ENCODE results near the gene LTC4S. TPM values are rescaled to one million over a fixed set of nuclear protein-coding genes. Genes with fewer than 3 reads are reported as not detected.
"Not testable (repeated sequence)": the region's sequence is repeated elsewhere in the genome, so short reads cannot be mapped to it uniquely, and the experiment has no call there.

Gene LTC4S, protein sequence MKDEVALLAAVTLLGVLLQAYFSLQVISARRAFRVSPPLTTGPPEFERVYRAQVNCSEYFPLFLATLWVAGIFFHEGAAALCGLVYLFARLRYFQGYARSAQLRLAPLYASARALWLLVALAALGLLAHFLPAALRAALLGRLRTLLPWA
- total RNA-seq (2014; rRNA removed; shearing (Covaris generic)) = not detected in 2 replicates

DNA sequence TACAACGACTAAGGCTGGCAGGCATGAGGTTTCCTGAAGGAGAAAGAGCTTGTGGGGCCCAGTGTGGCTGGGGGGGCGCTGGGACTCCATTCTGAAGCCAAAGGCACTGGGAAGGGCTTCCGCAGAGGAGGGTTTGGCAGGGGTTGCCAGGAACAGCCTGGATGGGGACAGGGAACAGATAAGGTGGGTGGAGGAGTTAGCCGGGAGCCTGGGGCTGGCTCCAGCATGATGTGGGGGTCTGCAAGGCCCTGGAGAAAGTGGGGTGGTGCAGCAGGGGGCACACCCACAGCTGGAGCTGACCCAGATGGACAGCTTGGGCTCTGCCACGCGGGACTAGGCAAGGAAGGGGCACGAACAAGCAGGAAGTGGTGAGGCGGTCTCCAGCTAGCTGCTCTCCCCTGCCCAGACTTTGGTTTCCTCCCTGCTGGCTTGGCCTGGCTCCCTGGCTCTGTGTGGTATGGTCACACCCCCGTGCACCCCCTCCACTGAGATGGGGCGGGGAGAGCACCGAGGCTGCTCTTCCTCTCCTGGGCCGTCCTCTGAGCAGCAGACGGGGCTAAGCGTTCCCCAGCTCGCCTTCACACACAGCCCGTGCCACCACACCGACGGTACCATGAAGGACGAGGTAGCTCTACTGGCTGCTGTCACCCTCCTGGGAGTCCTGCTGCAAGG, at the start of gene LTC4S:
Gene LTC4S, plus strand, starts transcription at position 519 of the 672 bp plus-strand sequence. Its CDS starts 95 bp downstream, at position 614.
- DNase-seq (ENCODE audit: low read depth) = peak; percentile 89

- not testable (repeated sequence) for DNase-seq (ENCODE audit: low read depth)
Measured at GRCh38 chr5:179744106-179744505, 49.7 kb upstream of the LTC4S start.

GRCh38 chr5:179746872-179747271, 46.9 kb upstream of the LTC4S start:
- no peak for DNase-seq (ENCODE audit: low read depth)

- DNase-seq (ENCODE audit: low read depth) = no peak
Measured at GRCh38 chr5:179747811-179748210, 46.0 kb upstream of the LTC4S start.

DNA sequence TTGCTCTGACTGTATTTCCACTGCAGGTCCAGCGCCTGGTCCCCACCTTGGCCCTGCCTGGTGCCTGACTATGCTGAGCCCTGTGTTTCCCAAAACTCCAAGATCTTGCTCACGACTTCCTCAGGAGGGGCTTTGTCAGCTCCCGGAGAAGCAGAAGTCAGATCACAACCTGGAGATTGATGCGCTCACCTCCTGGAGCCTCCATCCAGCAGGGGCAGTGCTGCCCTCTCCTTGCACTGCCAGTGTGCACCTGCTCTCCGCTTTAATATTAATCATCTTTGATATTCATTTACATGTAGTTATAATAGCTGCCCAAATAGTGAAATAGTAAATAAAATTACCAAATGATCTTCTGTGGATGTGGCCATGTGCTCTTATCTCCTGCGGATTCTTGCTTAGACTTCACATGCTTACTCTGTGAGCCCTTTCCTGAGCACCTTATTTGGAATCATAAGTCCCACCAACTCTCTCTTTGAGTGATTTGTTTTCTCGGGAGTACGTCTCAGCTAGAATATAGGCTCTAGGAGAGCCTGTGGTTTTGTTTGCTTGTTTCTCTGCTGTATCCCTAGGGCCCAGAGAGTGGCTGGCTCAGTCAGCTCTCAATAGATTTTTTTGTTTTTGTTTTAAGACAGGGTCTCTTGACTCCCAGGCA, 43.8 kb upstream of the LTC4S start:
- no peak for DNase-seq (ENCODE audit: low read depth)

GRCh38 chr5:179753971-179754370, 39.8 kb upstream of the LTC4S start:
- no peak for DNase-seq (ENCODE audit: low read depth)

DNA sequence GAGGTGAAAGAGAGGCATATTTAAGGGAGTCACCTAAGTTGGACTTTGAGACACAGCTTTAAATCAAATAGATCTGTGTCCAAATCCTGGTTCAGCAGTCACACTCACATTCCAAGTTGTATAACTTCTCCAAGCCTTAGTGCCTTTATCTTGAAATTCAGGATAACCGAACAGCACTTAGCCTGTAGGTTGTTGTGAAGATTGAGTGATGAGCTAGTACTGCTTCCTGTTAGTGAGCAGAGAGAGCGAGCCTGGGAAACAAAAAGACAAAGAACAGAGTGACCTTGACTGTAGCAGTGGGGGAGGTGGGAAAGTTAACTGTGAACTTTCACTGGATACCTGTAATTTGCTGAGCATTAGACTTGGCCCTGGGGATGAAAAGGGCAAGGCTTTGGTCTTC, 38.8 kb upstream of the LTC4S start:
- no peak for DNase-seq (ENCODE audit: low read depth)

DNA sequence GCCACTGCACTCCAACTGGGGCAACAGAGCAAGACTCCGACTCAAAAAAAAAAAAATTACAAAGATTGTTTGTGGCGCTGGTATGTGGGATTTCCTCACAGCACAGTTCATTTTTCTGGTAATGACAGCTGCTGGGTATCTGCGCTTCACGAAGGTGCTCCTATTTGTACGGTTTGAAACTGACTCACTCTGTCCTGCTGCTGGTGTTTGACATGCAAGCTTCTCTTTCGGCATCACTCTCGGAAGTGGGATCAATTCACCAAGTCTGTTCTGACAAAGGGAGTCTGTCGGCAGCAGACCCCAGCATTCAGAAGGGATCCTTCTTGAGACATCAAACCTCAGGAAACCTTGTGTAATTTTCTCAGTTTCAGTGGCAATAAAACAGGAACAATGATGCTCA, 34.8 kb upstream of the LTC4S start:
- no peak for DNase-seq (ENCODE audit: low read depth)

- no peak for DNase-seq (ENCODE audit: low read depth)
Measured at GRCh38 chr5:179759581-179760551, 33.9 kb upstream of the LTC4S start.

DNA sequence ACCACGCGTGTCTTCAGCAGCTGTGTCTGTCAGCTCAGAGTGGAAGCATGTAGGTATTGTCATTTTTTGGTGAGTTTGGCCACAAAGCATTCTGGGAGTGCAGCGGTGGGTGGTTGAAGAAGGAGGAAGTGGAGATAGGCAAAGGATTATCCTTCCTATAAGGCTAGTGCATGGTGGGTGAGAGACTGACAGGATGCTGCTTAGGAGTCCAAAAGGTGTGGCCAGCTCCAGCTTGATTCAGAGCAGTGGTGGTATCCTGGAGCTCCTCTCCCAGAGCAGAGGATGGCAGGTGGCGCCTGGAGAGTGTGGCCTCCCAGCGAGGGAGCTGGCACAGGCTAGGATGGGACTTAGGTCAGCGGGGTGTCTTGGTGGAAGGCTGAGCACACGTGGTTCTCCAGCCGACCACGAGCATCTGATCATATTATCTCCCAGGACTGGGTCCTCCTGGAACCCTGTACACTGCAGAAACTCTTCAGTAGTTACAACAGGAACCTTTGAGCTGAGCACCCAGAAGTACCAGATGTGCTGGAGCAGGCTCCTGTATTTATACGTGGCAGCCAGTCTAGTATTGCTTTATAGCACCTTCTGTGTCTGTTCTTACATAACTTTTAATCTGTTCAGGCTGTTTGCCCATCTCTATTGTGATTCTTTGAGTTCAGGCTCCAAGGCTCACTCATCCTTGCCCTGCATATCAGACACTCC, 31.6 kb upstream of the LTC4S start:
- no peak for DNase-seq (ENCODE audit: low read depth)

- DNase-seq (ENCODE audit: low read depth) = peak; percentile 39
Measured at GRCh38 chr5:179762781-179763176, 31.0 kb upstream of the LTC4S start.

DNA sequence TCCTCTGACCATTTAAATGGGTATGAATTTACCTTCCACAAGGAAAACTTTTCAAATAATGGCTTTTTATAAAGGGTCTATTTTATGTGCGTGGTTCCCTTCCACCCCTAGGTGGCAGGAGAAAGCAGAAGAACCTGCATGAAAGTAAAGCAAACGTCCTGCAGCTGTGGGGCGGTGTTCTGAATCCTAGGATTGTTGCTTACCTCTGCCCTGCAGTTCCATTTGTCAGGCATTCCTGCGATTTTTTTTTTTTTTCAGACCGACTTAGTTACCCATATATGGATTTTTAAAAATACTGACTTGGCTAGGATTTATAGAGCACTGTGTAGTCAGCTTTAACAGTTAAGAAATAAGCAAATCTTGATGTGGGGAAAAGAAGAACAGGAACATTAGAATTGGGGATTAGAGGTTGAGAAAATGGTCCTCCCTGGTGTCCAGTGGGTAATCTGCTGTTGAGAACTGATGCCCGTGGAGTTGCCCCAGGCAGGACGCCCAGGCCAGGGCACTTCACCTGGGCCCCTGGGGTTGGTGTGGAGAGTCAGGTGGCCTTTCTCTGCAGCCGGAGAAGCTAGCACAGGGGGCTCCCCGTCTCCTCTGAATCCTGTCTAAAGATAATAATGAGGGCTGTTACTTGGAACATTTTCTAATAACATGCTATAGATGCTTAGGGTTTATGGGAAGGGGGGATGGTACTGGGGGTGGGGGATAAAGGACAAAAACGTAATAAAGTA, 30.4 kb upstream of the LTC4S start:
- peak; percentile 85 for DNase-seq (ENCODE audit: low read depth)

DNA sequence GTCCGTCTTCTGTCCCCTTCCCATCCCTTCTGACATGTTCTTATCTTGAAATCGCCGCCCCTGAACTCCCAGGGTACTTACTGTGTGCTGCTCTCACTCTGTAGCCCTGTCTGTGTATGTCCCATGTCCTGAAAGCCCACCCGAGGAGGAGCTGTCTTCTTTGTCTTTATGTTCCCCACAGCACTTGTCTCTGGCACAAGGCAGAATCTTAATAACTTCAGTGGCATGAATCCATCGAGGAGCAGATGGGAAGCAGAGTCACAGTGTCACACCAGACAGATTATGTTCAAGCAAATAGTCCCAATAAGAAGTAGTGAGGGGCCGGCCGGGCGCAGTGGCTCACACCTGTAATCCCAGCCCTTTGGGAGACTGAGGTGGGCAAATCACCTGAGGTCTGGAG, 29.7 kb upstream of the LTC4S start:
- DNase-seq (ENCODE audit: low read depth) = no peak

- peak; percentile 92 for DNase-seq (ENCODE audit: low read depth)
Measured at GRCh38 chr5:179765400-179765799, 28.4 kb upstream of the LTC4S start.

- peak; percentile 85 for DNase-seq (ENCODE audit: low read depth)
Measured at GRCh38 chr5:179766021-179766725, 27.6 kb upstream of the LTC4S start.

GRCh38 chr5:179766726-179767455, 26.9 kb upstream of the LTC4S start:
- DNase-seq (ENCODE audit: low read depth) = no peak

DNA sequence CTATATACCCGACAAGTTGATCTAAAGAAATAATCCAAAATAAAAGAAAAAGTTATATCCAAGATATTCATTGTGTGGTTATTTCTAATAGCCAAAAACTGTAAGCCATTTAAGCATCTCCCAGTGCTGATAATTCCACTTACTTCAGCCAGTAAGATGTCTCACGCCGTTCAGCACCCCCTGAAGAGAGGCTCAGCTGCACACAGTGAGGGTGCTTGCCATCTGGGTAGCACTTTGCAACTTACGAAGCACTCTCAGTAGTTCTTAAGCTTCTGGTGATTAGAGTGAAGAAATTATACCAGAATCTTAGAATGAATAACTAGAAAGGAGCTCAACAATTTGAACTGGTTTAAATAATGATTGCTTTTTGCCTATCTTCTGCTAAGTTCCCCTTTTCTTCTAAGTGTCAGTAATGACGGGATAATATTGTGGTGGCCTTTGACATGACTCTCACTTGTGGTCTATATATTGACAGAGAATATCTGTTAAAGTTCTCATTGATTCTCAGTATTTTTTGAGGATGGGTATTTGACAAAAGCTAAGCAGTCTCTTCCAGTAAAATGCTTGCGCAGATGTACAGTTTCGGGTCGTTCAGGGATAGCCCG, 26.2 kb upstream of the LTC4S start:
- DNase-seq (ENCODE audit: low read depth) = no peak

GRCh38 chr5:179768326-179769085, 25.3 kb upstream of the LTC4S start:
- DNase-seq (ENCODE audit: low read depth) = no peak
